ENCODE data around the gene CDK5. TPM values are rescaled to one million over a fixed set of nuclear protein-coding genes. Genes with fewer than 3 reads are reported as not detected.
"Not testable (repeated sequence)": the region's sequence is repeated elsewhere in the genome, so short reads cannot be mapped to it uniquely, and the experiment has no call there.

Gene CDK5
- polyA plus RNA-seq, 5 donors, result 13.5 to 18.3 (median 14.6) TPM

GRCh38 chr7:151059367-151060112 lies 1.8 kb upstream of the CDK5 start, which contains the start of gene SLC4A2:
TSS of gene SLC4A2 (plus strand) at chr7:151059589. CDS start at chr7:151061988, 2,399 bp downstream.
- DNase-seq, result peak; percentile 82 to 87

DNA sequence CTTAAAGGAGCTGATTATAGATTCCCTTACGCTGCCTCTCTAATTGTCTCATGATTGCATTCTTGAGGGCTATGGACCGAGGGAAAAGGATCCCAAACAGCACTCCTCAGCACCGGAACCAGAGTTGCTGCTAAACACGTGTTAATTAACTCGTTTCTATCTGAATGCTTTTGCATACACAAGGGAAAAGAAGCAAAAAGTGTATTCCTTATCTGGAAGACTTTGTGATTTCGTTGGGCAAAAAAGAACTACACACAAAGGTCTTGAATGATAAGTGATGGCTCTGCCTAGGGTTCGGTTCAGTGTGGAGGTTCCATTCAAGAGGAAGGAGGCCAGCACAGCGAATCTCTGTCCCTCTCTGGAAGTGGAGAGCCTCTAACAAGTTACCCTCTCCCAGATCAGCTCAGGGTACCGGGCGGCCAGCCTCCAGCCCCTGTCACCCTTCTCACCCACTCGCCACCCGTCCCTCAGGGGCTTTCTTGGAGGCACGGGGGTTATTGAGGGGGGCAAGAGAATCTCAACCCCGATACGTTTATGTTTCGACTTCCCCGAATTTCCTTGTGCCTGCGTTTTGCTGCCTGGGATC lies 1.2 kb upstream of the CDK5 start:
- DNase-seq, result no peak

DNA sequence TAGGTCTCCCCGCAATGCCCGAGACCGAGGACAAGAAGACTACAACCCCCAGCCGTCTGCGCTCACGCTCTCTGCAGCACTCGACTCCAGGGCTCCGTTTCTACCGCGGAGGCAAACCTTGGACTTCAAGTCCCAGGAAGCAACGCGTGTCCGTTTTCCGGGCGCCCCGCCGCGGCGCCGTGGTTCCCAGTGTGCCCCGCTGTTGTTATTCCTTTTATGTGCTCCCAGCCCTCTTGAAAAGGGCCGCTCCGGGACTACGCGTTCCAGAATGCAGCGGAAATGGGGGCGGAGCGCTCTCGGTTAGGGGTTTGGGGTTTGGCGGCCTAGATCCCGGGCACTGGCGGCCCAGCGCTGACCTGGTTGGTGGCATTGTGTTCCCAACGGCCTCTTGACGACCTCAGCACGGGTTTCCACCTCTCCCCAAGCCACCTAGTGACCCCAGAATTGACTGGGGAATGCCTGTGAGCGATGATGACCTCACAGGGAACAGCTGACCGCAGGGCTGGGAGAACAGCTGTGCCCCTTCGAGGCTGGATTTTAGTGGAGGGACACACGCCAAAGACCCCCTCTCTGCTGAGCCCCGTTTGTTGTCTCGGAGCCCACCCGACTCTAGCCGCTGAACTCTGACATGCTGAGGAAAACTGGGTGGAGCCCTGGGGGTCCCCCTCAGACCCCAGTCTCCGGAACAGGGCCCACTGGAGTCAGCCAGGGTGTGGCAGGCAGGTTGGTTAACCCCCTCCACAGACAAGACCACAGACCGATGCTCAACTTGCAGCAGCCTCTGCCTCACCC lies 488 bp upstream of the CDK5 start:
- peak; percentile 99 for DNase-seq

- no peak for DNase-seq
Measured at GRCh38 chr7:151056666-151057505, 811 bp downstream of the CDK5 start.

DNA sequence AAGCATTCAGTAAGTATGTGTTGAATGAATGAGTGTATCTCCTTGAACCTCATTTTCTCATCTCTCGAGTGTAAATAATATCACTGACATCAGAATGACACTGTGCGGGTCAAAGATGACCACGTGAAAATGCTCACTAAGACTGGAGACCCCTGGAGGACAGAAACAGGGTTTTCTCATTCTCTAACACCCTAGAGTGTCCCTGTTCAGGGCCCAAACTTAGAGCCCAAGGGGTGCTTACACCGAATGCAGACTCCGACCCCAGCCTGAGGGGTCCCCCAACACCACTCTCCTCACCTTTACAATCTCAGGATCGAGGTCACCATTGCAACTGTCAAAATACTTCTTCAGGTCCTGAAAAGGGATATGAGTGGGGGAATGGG lies 1.4 kb downstream of the CDK5 start:
- DNase-seq, result no peak

DNA sequence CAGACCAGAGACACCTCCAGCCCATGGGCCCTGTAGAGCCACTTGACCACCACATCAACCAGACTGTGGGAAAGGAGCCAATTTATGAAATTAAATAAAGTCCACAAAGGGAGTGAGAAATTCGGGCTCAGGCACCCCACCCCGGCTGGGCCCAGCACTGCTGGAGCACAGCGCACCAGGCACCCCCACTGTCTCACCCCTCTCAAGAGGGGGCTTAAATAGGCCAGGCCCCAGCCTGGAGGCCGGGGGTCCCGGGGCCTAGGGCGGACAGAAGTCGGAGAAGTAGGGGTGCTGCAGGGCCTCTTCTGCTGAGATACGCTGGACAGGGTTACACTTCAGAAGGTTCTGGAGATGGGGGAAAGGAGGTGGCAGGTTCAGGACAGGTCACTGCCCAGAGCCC lies 3.9 kb downstream of the CDK5 start:
- no peak for DNase-seq

- no peak for DNase-seq
Measured at GRCh38 chr7:151053096-151053495, 4.6 kb downstream of the CDK5 start.

- DNase-seq, result peak; percentile 65 to 70
Measured at GRCh38 chr7:151051108-151051507, 6.6 kb downstream of the CDK5 start.

- DNase-seq, result no peak
Measured at GRCh38 chr7:151048911-151049463, 8.7 kb downstream of the CDK5 start.

GRCh38 chr7:151047976-151048815 lies 9.5 kb downstream of the CDK5 start, which contains the start of gene ASIC3:
TSS of gene ASIC3 (plus strand) at chr7:151048531. CDS start at chr7:151048886, 355 bp downstream.
- no peak for DNase-seq

GRCh38 chr7:151046603-151047573 lies 10.8 kb downstream of the CDK5 start:
- peak; percentile 61 to 63 for DNase-seq

- DNase-seq, result no peak
Measured at GRCh38 chr7:151045967-151046366, 11.7 kb downstream of the CDK5 start.

GRCh38 chr7:151045262-151045661 lies 12.4 kb downstream of the CDK5 start:
- DNase-seq, result no peak

- no peak for DNase-seq
Measured at GRCh38 chr7:151043959-151044358, 13.7 kb downstream of the CDK5 start.

GRCh38 chr7:151043449-151043848 lies 14.2 kb downstream of the CDK5 start:
- DNase-seq, result not testable (repeated sequence)

- DNase-seq, result no peak
Measured at GRCh38 chr7:151040616-151041375, 16.9 kb downstream of the CDK5 start.

GRCh38 chr7:151039850-151040548 lies 17.7 kb downstream of the CDK5 start:
- DNase-seq, result no peak
